ENCODE measurements around the gene PLA2G4B. TPM values are rescaled to one million over a fixed set of nuclear protein-coding genes. Genes with fewer than 3 reads are reported as not detected.

The PLA2G4B gene
- polyA plus RNA-seq, 1 donor (not counting 4 experiments of a cell fraction or from before 2014, with no cell fraction given): 8.6 TPM

DNA sequence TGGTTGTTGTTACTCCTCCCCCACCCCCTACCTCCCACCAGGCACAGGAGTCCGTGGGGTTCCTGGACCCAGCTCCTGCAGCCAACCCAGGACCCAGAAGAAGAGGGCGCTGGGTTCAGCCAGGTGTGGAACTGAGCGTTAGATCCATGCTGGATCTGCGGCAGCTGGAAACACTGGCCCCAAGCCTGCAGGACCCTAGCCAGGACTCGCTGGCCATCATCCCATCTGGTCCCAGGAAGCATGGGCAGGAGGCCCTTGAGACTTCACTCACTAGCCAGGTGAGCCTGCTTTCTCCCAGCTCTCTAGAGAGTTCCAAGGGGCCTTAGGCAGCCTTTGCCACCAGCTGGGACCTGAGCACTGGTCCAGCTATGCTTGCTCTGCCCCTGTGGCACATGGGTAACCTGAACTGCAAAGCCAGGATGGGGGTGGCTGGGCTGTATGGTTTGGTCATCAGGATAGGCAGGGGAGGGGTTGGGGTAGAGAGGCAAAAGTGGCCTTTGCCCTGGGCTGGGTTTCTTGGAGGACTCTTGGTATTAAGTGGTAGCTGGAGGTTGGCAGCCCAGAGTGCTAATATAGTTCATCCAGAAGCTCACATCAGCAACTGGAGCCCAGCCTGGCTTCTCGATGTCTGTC is 17.7 kb upstream of the PLA2G4B start:
- TF ChIP-seq EZH2 (IDR thresholded peaks at IDR 0.05; ENCODE audit: low read length) (no peak), CTCF (optimal IDR thresholded peaks at IDR 0.05 in 1 of 3, IDR thresholded peaks at IDR 0.05 in 1 of 3, conservative IDR thresholded peaks at IDR 0.05 in 1 of 3; ENCODE audit: extremely low read depth in 1 of 3, insufficient read depth in 2 of 3, low read length in 3 of 3) (no peak)
- no peaks in the 10 kb centered on the region for H3K79me2 ChIP-seq (ENCODE audit: control insufficient read depth, insufficient read depth, low read length)
- no peak overlapping the region for H3K4me3 ChIP-seq (ENCODE audit: control insufficient read depth in 2 of 3, extremely low read depth in 1 of 3, insufficient read depth in 2 of 3, low read depth in 1 of 3, low read length in 3 of 3)
- peaks cover 2% of the 10 kb centered on the region for H3K4me1 ChIP-seq (ENCODE audit: control insufficient read depth, extremely low read depth, insufficient read depth, low read length)
- H3K27me3 ChIP-seq (ENCODE audit: control insufficient read depth, extremely low read depth, insufficient read depth, low read length): no peaks in the 10 kb centered on the region
- no peak overlapping the region for H3K4me2 ChIP-seq (ENCODE audit: control insufficient read depth, extremely low read depth, insufficient read depth, low read depth, low read length)
- H3K9ac ChIP-seq (ENCODE audit: control insufficient read depth, extremely low read depth, insufficient read depth, low read length): no peak overlapping the region
- no peaks in the 10 kb centered on the region for H3K9me1 ChIP-seq (ENCODE audit: control insufficient read depth, extremely low read depth, insufficient read depth, low read length)
- peaks cover 69 to 86% of the 10 kb centered on the region in 2 experiments for H3K36me3 ChIP-seq (ENCODE audit: control insufficient read depth in 2 of 2, extremely low read depth in 1 of 2, insufficient read depth in 2 of 2, low read length in 2 of 2)
- no peak overlapping the region for H3K27ac ChIP-seq (ENCODE audit: control insufficient read depth, insufficient read depth, low read length)
- H4K20me1 ChIP-seq (ENCODE audit: control insufficient read depth, extremely low read depth, insufficient read depth, low read length): no peaks in the 10 kb centered on the region
- no peak for FAIRE-seq
- no peak overlapping the region for H2AFZ ChIP-seq (ENCODE audit: control insufficient read depth, low read length)
- DNase-seq (ENCODE audit: low read depth, low spot score): no peak
- dilution Hi-C loops (cut with MboI; ENCODE audit: extremely low pct_ligation_motif_present, low sequenced_read_pairs): no loop called here
- H3K9me3 ChIP-seq (ENCODE audit: control insufficient read depth, low read depth, low read length): no peaks in the 10 kb centered on the region

DNA sequence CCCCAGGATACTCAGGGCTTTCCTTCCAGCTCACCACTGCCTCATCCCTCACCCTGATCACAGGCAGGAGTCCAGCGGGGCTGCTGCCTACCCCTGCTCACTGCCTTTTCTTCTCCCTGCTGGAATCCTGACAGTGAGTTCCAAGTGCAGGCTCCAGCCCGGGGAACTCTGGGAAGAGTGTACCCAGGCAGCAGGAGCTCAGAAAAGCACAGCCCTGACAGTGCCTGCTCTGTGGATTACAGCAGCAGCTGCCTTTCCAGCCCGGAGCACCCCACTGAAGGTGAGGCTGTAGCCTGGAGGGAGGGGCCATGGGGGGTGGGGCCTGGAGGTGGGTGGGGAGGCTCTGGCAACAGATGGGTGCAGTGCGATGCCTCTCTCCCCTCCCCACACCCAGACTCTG is 16.8 kb upstream of the PLA2G4B start:
- TF ChIP-seq EZH2 (IDR thresholded peaks at IDR 0.05; ENCODE audit: low read length) (no peak), CTCF (optimal IDR thresholded peaks at IDR 0.05 in 1 of 3, IDR thresholded peaks at IDR 0.05 in 1 of 3, conservative IDR thresholded peaks at IDR 0.05 in 1 of 3; ENCODE audit: extremely low read depth in 1 of 3, insufficient read depth in 2 of 3, low read length in 3 of 3) (no peak)
- Histone ChIP-seq H3K27me3 (ENCODE audit: control insufficient read depth, extremely low read depth, insufficient read depth, low read length) (no peaks in the 10 kb centered on the region), H3K9ac (ENCODE audit: control insufficient read depth, extremely low read depth, insufficient read depth, low read length) (no peak overlapping the region), H3K4me1 (ENCODE audit: control insufficient read depth, extremely low read depth, insufficient read depth, low read length) (peaks cover 11% of the 10 kb centered on the region), H3K9me3 (ENCODE audit: control insufficient read depth, low read depth, low read length) (no peaks in the 10 kb centered on the region), H2AFZ (ENCODE audit: control insufficient read depth, low read length) (no peak overlapping the region), H3K4me3 (ENCODE audit: control insufficient read depth in 2 of 3, extremely low read depth in 1 of 3, insufficient read depth in 2 of 3, low read depth in 1 of 3, low read length in 3 of 3) (no peak overlapping the region), H3K36me3 (ENCODE audit: control insufficient read depth in 2 of 2, extremely low read depth in 1 of 2, insufficient read depth in 2 of 2, low read length in 2 of 2) (peaks cover 64 to 86% of the 10 kb centered on the region in 2 experiments), H3K9me1 (ENCODE audit: control insufficient read depth, extremely low read depth, insufficient read depth, low read length) (no peaks in the 10 kb centered on the region), H3K79me2 (ENCODE audit: control insufficient read depth, insufficient read depth, low read length) (no peaks in the 10 kb centered on the region), H4K20me1 (ENCODE audit: control insufficient read depth, extremely low read depth, insufficient read depth, low read length) (peaks cover 4% of the 10 kb centered on the region), H3K27ac (ENCODE audit: control insufficient read depth, insufficient read depth, low read length) (no peak overlapping the region), H3K4me2 (ENCODE audit: control insufficient read depth, extremely low read depth, insufficient read depth, low read depth, low read length) (no peak overlapping the region)
- FAIRE-seq (no peak), DNase-seq (ENCODE audit: low read depth, low spot score) (no peak)
- dilution Hi-C loops (cut with MboI; ENCODE audit: extremely low pct_ligation_motif_present, low sequenced_read_pairs): no loop called here

Measured in keratinocyte (primary cell).